ENCODE data around the gene NR4A2.

Gene NR4A2

DNA sequence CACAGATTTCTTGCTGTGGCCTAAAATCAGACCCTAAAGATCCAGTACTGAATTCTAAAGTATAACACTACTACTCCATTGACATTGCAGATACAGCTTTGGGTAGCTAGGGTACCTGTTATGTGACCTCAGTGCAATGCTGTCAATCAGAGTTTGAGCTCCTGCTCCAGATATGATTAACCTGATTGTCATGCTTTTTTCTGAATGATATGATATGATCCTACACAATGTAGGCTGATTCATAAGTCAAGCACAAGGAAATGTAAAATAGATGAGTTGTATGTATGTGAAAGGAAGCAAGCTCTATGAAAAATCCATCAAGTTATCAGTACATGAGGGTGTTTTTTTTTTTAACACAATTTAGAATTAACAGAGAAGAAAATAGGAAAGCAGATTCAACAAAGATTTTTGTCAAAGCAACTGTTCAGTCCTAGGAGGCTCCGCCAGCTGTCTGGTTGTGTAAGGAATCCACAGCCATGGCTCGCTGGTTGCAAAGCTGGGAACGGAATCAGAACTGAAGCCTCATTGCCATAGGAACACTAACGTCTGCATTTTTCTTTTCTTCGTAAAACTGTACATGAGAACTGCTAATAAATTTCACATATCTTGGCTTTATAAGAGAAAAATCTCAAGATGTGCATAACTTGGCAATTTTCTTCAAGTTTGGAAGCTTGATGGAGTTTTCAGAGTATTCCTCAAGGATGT is 52.9 kb downstream of the NR4A2 start:
- Histone ChIP-seq H3K4me1 (ENCODE audit: low read depth, poor library complexity, severe bottlenecking) (no peaks in the 10 kb centered on the region), H3K27me3 (ENCODE audit: insufficient read depth, low read depth) (no peaks in the 10 kb centered on the region), H3K4me3 (IDR thresholded peaks at IDR 0.05; ENCODE audit: insufficient read depth, low read depth, low read length) (no peak overlapping the region), H4K20me1 (ENCODE audit: insufficient read depth) (no peaks in the 10 kb centered on the region), H3K36me3 (ENCODE audit: insufficient read depth) (no peaks in the 10 kb centered on the region), H3K79me2 (ENCODE audit: insufficient read depth, low read depth) (no peaks in the 10 kb centered on the region), H3K4me2 (no peak overlapping the region), H3K27ac (no peak overlapping the region), H3K9ac (no peak overlapping the region), H2AFZ (ENCODE audit: low read depth) (no peak overlapping the region)
- TF ChIP-seq, protein P1, sequence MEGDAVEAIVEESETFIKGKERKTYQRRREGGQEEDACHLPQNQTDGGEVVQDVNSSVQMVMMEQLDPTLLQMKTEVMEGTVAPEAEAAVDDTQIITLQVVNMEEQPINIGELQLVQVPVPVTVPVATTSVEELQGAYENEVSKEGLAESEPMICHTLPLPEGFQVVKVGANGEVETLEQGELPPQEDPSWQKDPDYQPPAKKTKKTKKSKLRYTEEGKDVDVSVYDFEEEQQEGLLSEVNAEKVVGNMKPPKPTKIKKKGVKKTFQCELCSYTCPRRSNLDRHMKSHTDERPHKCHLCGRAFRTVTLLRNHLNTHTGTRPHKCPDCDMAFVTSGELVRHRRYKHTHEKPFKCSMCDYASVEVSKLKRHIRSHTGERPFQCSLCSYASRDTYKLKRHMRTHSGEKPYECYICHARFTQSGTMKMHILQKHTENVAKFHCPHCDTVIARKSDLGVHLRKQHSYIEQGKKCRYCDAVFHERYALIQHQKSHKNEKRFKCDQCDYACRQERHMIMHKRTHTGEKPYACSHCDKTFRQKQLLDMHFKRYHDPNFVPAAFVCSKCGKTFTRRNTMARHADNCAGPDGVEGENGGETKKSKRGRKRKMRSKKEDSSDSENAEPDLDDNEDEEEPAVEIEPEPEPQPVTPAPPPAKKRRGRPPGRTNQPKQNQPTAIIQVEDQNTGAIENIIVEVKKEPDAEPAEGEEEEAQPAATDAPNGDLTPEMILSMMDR (conservative IDR thresholded peaks at IDR 0.05; ENCODE audit: low read depth, low read length), result no peak

Data from KMS-11 (cell line).